Measurements from ENCODE around the gene ALPG.
"Not testable (repeated sequence)": the region's sequence is repeated elsewhere in the genome, so short reads cannot be mapped to it uniquely, and the experiment has no call there.

The ALPG gene

GRCh38 chr2:232384466-232384865, 22.2 kb upstream of the ALPG start:
- Histone ChIP-seq H3K4me3 (ENCODE audit: low read length in 2 of 2) (no peak overlapping the region), H2BK120ac (ENCODE audit: low read depth, low read length) (no peak overlapping the region), H3K36me3 (replicated peaks in 1 of 2; ENCODE audit: control insufficient read depth in 2 of 2, insufficient read depth in 2 of 2, low read length in 2 of 2) (no peaks in the 10 kb centered on the region), H4K91ac (ENCODE audit: low read depth, low read length, poor library complexity) (no peak overlapping the region), H2BK12ac (ENCODE audit: low read length) (no peak overlapping the region), H3K9ac (ENCODE audit: low read depth, low read length, poor library complexity) (no peak overlapping the region), H3K4me2 (ENCODE audit: insufficient read depth, low read length, poor library complexity, severe bottlenecking) (no peak overlapping the region), H3K9me3 (replicated peaks in 1 of 2; ENCODE audit: control insufficient read depth in 2 of 2, insufficient read depth in 1 of 2, low read depth in 1 of 2, low read length in 2 of 2) (peaks cover 0 to 4% of the 10 kb centered on the region in 2 donors), H3K18ac (ENCODE audit: low read length) (no peak overlapping the region), H3K79me1 (ENCODE audit: low read depth, low read length) (no peaks in the 10 kb centered on the region), H3K4ac (ENCODE audit: low read length) (no peak overlapping the region), H4K8ac (ENCODE audit: low read depth, low read length) (no peak overlapping the region), H3K27ac (replicated peaks; ENCODE audit: low read length) (no peak overlapping the region), H2BK5ac (ENCODE audit: low read length) (no peak overlapping the region), H3K27me3 (ENCODE audit: control insufficient read depth in 3 of 3, insufficient read depth in 3 of 3, low read depth in 1 of 3, low read length in 3 of 3) (peaks cover 33 to 63% (median 52%) of the 10 kb centered on the region in 3 experiments), H3K14ac (ENCODE audit: low read length) (no peak overlapping the region), H3K4me1 (ENCODE audit: control insufficient read depth in 2 of 2, insufficient read depth in 1 of 2, low read depth in 1 of 2, low read length in 2 of 2) (peaks cover 0 to 8% of the 10 kb centered on the region in 2 donors), H3K23ac (ENCODE audit: low read depth, low read length, poor library complexity) (no peak overlapping the region), H2AK5ac (ENCODE audit: low read depth, low read length) (no peak overlapping the region), H2BK15ac (ENCODE audit: low read length) (no peak overlapping the region), H2AFZ (ENCODE audit: low read length) (no peak overlapping the region)
- WGBS, 2 donors (ENCODE audit: extremely low coverage in 2 of 2, insufficient read length in 2 of 2, insufficient replicate concordance in 1 of 2), result no CpG with 5 or more reads among the region's 1 CpG
- DNase-seq (ENCODE audit: low spot score), result no peak

DNA sequence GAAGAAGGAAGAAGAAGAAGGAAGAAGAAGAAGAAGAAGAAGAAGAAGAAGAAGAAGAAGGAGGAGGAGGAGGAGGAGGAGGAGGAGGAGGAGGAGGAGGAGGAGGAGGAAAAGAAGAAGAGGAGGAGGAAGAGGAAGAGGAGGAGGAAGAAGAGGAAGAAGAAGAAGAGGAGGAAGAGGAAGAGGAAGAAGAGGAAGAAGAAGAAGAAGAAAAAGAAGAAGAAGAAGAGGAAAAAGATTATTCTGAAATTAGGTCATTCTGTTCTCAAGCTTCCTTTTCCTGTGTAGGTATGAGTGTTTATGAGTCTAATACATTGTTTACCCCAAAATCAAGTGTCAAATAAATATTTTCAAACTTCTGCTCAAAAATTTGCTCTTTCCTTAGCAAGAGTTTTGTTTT, 21.6 kb upstream of the ALPG start:
- not testable (repeated sequence) for H3K9ac ChIP-seq (ENCODE audit: low read depth, low read length, poor library complexity); H3K4me2 ChIP-seq (ENCODE audit: insufficient read depth, low read length, poor library complexity, severe bottlenecking); H4K91ac ChIP-seq (ENCODE audit: low read depth, low read length, poor library complexity); H3K4me3 ChIP-seq (ENCODE audit: low read length in 2 of 2); H2AK5ac ChIP-seq (ENCODE audit: low read depth, low read length); H3K23ac ChIP-seq (ENCODE audit: low read depth, low read length, poor library complexity); H3K9me3 ChIP-seq (replicated peaks in 1 of 2; ENCODE audit: control insufficient read depth in 2 of 2, insufficient read depth in 1 of 2, low read depth in 1 of 2, low read length in 2 of 2); H3K18ac ChIP-seq (ENCODE audit: low read length); H2AFZ ChIP-seq (ENCODE audit: low read length); H3K79me1 ChIP-seq (ENCODE audit: low read depth, low read length); H2BK15ac ChIP-seq (ENCODE audit: low read length); H4K8ac ChIP-seq (ENCODE audit: low read depth, low read length); DNase-seq (ENCODE audit: low spot score); H3K36me3 ChIP-seq (replicated peaks in 1 of 2; ENCODE audit: control insufficient read depth in 2 of 2, insufficient read depth in 2 of 2, low read length in 2 of 2); H3K14ac ChIP-seq (ENCODE audit: low read length); H3K4ac ChIP-seq (ENCODE audit: low read length); H2BK5ac ChIP-seq (ENCODE audit: low read length); H2BK120ac ChIP-seq (ENCODE audit: low read depth, low read length); H3K4me1 ChIP-seq (ENCODE audit: control insufficient read depth in 2 of 2, insufficient read depth in 1 of 2, low read depth in 1 of 2, low read length in 2 of 2); H3K27ac ChIP-seq (replicated peaks; ENCODE audit: low read length); H2BK12ac ChIP-seq (ENCODE audit: low read length)
- peaks cover 33 to 65% (median 58%) of the 10 kb centered on the region in 3 experiments for H3K27me3 ChIP-seq (ENCODE audit: control insufficient read depth in 3 of 3, insufficient read depth in 3 of 3, low read depth in 1 of 3, low read length in 3 of 3)

- DNase-seq (ENCODE audit: low spot score), result no peak
- Histone ChIP-seq H3K4me3 (ENCODE audit: low read length in 2 of 2) (no peak overlapping the region), H3K4ac (ENCODE audit: low read length) (no peak overlapping the region), H2AK5ac (ENCODE audit: low read depth, low read length) (no peak overlapping the region), H3K9ac (ENCODE audit: low read depth, low read length, poor library complexity) (no peak overlapping the region), H2BK15ac (ENCODE audit: low read length) (no peak overlapping the region), H3K4me1 (ENCODE audit: control insufficient read depth in 2 of 2, insufficient read depth in 1 of 2, low read depth in 1 of 2, low read length in 2 of 2) (peaks cover 0 to 8% of the 10 kb centered on the region in 2 donors), H3K36me3 (replicated peaks in 1 of 2; ENCODE audit: control insufficient read depth in 2 of 2, insufficient read depth in 2 of 2, low read length in 2 of 2) (no peaks in the 10 kb centered on the region), H2BK12ac (ENCODE audit: low read length) (no peak overlapping the region), H3K9me3 (replicated peaks in 1 of 2; ENCODE audit: control insufficient read depth in 2 of 2, insufficient read depth in 1 of 2, low read depth in 1 of 2, low read length in 2 of 2) (peaks cover 0 to 4% of the 10 kb centered on the region in 2 donors), H2BK120ac (ENCODE audit: low read depth, low read length) (no peak overlapping the region), H3K27ac (replicated peaks; ENCODE audit: low read length) (no peak overlapping the region), H3K23ac (ENCODE audit: low read depth, low read length, poor library complexity) (no peak overlapping the region), H3K18ac (ENCODE audit: low read length) (no peak overlapping the region), H4K91ac (ENCODE audit: low read depth, low read length, poor library complexity) (no peak overlapping the region), H2AFZ (ENCODE audit: low read length) (no peak overlapping the region), H3K14ac (ENCODE audit: low read length) (no peak overlapping the region), H2BK5ac (ENCODE audit: low read length) (no peak overlapping the region), H3K4me2 (ENCODE audit: insufficient read depth, low read length, poor library complexity, severe bottlenecking) (no peak overlapping the region), H3K79me1 (ENCODE audit: low read depth, low read length) (no peaks in the 10 kb centered on the region), H4K8ac (ENCODE audit: low read depth, low read length) (no peak overlapping the region), H3K27me3 (ENCODE audit: control insufficient read depth in 3 of 3, insufficient read depth in 3 of 3, low read depth in 1 of 3, low read length in 3 of 3) (peaks cover 33 to 69% (median 66%) of the 10 kb centered on the region in 3 experiments)
- no CpG with 5 or more reads among the region's 24 CpGs for WGBS, 2 donors (ENCODE audit: extremely low coverage in 2 of 2, insufficient read length in 2 of 2, insufficient replicate concordance in 1 of 2)
Measured at GRCh38 chr2:232385660-232386489, 20.8 kb upstream of the ALPG start.

DNA sequence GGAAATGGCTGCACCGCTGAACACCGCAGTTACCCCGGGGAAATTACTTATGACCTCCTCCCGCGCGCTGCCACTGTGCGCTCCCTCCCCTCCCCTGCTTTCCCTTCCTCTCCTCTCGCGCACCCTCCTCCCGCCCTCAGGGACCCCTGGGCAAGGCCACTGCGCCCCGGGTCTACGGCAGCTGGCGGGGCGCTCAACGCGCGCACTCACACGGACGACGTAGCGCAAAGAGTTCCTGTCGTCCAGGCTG, 20.2 kb upstream of the ALPG start:
- Histone ChIP-seq H2BK120ac (ENCODE audit: low read depth, low read length) (no peak overlapping the region), H2BK5ac (ENCODE audit: low read length) (no peak overlapping the region), H2BK12ac (ENCODE audit: low read length) (peak overlapping the region; percentile 46), H2BK15ac (ENCODE audit: low read length) (no peak overlapping the region), H3K9ac (ENCODE audit: low read depth, low read length, poor library complexity) (peak overlapping the region; percentile 21), H3K4me2 (ENCODE audit: insufficient read depth, low read length, poor library complexity, severe bottlenecking) (peak overlapping the region; percentile 52), H3K9me3 (replicated peaks in 1 of 2; ENCODE audit: control insufficient read depth in 2 of 2, insufficient read depth in 1 of 2, low read depth in 1 of 2, low read length in 2 of 2) (peaks cover 0 to 4% of the 10 kb centered on the region in 2 donors), H2AFZ (ENCODE audit: low read length) (peak overlapping the region; percentile 22), H3K4me1 (ENCODE audit: control insufficient read depth in 2 of 2, insufficient read depth in 1 of 2, low read depth in 1 of 2, low read length in 2 of 2) (peaks cover 0 to 8% of the 10 kb centered on the region in 2 donors), H3K4me3 (ENCODE audit: low read length in 2 of 2) (no peak overlapping the region), H4K8ac (ENCODE audit: low read depth, low read length) (no peak overlapping the region), H3K27ac (replicated peaks; ENCODE audit: low read length) (no peak overlapping the region), H3K27me3 (ENCODE audit: control insufficient read depth in 3 of 3, insufficient read depth in 3 of 3, low read depth in 1 of 3, low read length in 3 of 3) (peaks cover 33 to 71% (median 69%) of the 10 kb centered on the region in 3 experiments), H3K36me3 (replicated peaks in 1 of 2; ENCODE audit: control insufficient read depth in 2 of 2, insufficient read depth in 2 of 2, low read length in 2 of 2) (no peaks in the 10 kb centered on the region), H3K18ac (ENCODE audit: low read length) (peak overlapping the region; percentile 31), H3K23ac (ENCODE audit: low read depth, low read length, poor library complexity) (no peak overlapping the region), H2AK5ac (ENCODE audit: low read depth, low read length) (no peak overlapping the region), H4K91ac (ENCODE audit: low read depth, low read length, poor library complexity) (no peak overlapping the region), H3K14ac (ENCODE audit: low read length) (no peak overlapping the region), H3K4ac (ENCODE audit: low read length) (no peak overlapping the region), H3K79me1 (ENCODE audit: low read depth, low read length) (no peaks in the 10 kb centered on the region)
- DNase-seq (ENCODE audit: low spot score), result no peak
- WGBS, 2 donors (ENCODE audit: extremely low coverage in 2 of 2, insufficient read length in 2 of 2, insufficient replicate concordance in 1 of 2), result no CpG with 5 or more reads among the region's 23 CpGs

All from neuronal stem cell (in vitro differentiated cells).